ENCODE measurements around the gene KCNK15. TPM values are rescaled to one million over a fixed set of nuclear protein-coding genes. Genes with fewer than 3 reads are reported as not detected.

The KCNK15 gene
- total RNA-seq, 6 experiments from 2014 or later, result 0.07 to 0.28 (median 0.21) TPM; not detected in 1

GRCh38 chr20:44792796-44793195, 47.1 kb downstream of the KCNK15 start:
- no peak for DNase-seq
- Mint-ChIP-seq H3K4me3 (no peak overlapping the region), H3K36me3 (ENCODE audit: low read depth) (no peaks in the 10 kb centered on the region), H3K27ac (no peak overlapping the region), H3K4me1 (ENCODE audit: low read depth) (no peaks in the 10 kb centered on the region), H3K9me3 (no peaks in the 10 kb centered on the region), H3K27me3 (ENCODE audit: insufficient read depth) (peaks cover 41% of the 10 kb centered on the region)
- TF ChIP-seq CTCF (IDR thresholded peaks at IDR 0.05), result no peak

- Mint-ChIP-seq H3K4me3 (no peak overlapping the region), H3K27me3 (ENCODE audit: insufficient read depth) (peaks cover 39% of the 10 kb centered on the region)
- no peak for DNase-seq
Observed at GRCh38 chr20:44795836-44796235, 50.2 kb downstream of the KCNK15 start.

GRCh38 chr20:44796311-44796710, 50.6 kb downstream of the KCNK15 start:
- H3K27ac Mint-ChIP-seq, result no peak overlapping the region
- no peak overlapping the region for H3K4me3 Mint-ChIP-seq
- H3K4me1 Mint-ChIP-seq (ENCODE audit: low read depth), result peaks cover 6% of the 10 kb centered on the region
- TF ChIP-seq CTCF (IDR thresholded peaks at IDR 0.05), result no peak
- peaks cover 39% of the 10 kb centered on the region for H3K27me3 Mint-ChIP-seq (ENCODE audit: insufficient read depth)
- no peak for DNase-seq
- H3K36me3 Mint-ChIP-seq (ENCODE audit: low read depth), result no peaks in the 10 kb centered on the region
- no peaks in the 10 kb centered on the region for H3K9me3 Mint-ChIP-seq

More at GRCh38 chr20:44795836-44796235, 50.2 kb downstream of the KCNK15 start:
- Mint-ChIP-seq H3K36me3 (ENCODE audit: low read depth) (no peaks in the 10 kb centered on the region), H3K4me1 (ENCODE audit: low read depth) (peaks cover 1% of the 10 kb centered on the region; the same call in 1 of the 2 replicates), H3K27ac (no peak overlapping the region), H3K9me3 (no peaks in the 10 kb centered on the region)
- TF ChIP-seq CTCF (IDR thresholded peaks at IDR 0.05), result no peak

- no peaks in the 10 kb centered on the region for H3K9me3 Mint-ChIP-seq
- TF ChIP-seq CTCF (IDR thresholded peaks at IDR 0.05), result no peak
- H3K36me3 Mint-ChIP-seq (ENCODE audit: low read depth), result no peaks in the 10 kb centered on the region
- peaks cover 37% of the 10 kb centered on the region for H3K27me3 Mint-ChIP-seq (ENCODE audit: insufficient read depth)
- DNase-seq, result no peak
- H3K4me1 Mint-ChIP-seq (ENCODE audit: low read depth), result peaks cover 8% of the 10 kb centered on the region
- no peak overlapping the region for H3K27ac Mint-ChIP-seq
- no peak overlapping the region for H3K4me3 Mint-ChIP-seq
Observed at GRCh38 chr20:44796758-44797457, 51.2 kb downstream of the KCNK15 start.

- H3K4me1 Mint-ChIP-seq (ENCODE audit: low read depth), result peaks cover 8% of the 10 kb centered on the region
- H3K27me3 Mint-ChIP-seq (ENCODE audit: insufficient read depth), result peaks cover 33% of the 10 kb centered on the region
- no peak for TF ChIP-seq CTCF (IDR thresholded peaks at IDR 0.05)
- no peak for DNase-seq
- no peaks in the 10 kb centered on the region for H3K36me3 Mint-ChIP-seq (ENCODE audit: low read depth)
- no peaks in the 10 kb centered on the region for H3K9me3 Mint-ChIP-seq
- no peak overlapping the region for H3K4me3 Mint-ChIP-seq
- H3K27ac Mint-ChIP-seq, result no peak overlapping the region
Observed at GRCh38 chr20:44799691-44800090, 54.0 kb downstream of the KCNK15 start.

Measured in HFFc6 (cell line).